HepG2 (cell line): Measurements from ENCODE around the gene FLOT2. TPM values are rescaled to one million over a fixed set of nuclear protein-coding genes. Genes with fewer than 3 reads are reported as not detected.

ENCODE experiments used
- BCLAF1 ChIP-seq: fragments of 450-650 bp; IDR thresholded peaks from 2 replicates; pipeline ENCODE4 v1.6.1; 2017; ENCODE audit warnings: mild to moderate bottlenecking
- CBX2 ChIP-seq, 2 experiments: fragments of 200-600 bp in 1 of 2; sonication (generic); formaldehyde crosslinking in 1 of 2; IDR thresholded peaks; 2 replicates each; pipeline versions ENCODE4 v1.7.0 to v1.8.1; 2018 to 2022; ENCODE audit warnings: low read depth in 2 of 2, low read length in 1 of 2, mild to moderate bottlenecking in 1 of 2, missing genetic modification reagents in 1 of 2
- JUNB ChIP-seq: sonication (generic); formaldehyde crosslinking; IDR thresholded peaks from 2 replicates; pipeline ENCODE4 v1.8.0; 2022; ENCODE audit warnings: missing genetic modification reagents, mild to moderate bottlenecking, borderline replicate concordance
- MAX ChIP-seq: IDR thresholded peaks from 2 replicates; pipeline ENCODE4 v1.6.1; 2012; ENCODE audit warnings: inconsistent platforms
- MED8 ChIP-seq: sonication (generic); formaldehyde crosslinking; IDR thresholded peaks from 2 replicates; pipeline ENCODE4 v1.8.1; 2023; ENCODE audit warnings: mild to moderate bottlenecking, missing genetic modification reagents; ENCODE audit not compliant: insufficient replicate concordance
- MXI1 ChIP-seq: IDR thresholded peaks from 3 replicates; pipeline ENCODE4 v1.6.1; 2012; ENCODE audit warnings: low read depth, low read length, inconsistent platforms, borderline replicate concordance
- NPAS2 ChIP-seq: sonication (generic); formaldehyde crosslinking; IDR thresholded peaks from 2 replicates; pipeline ENCODE4 v1.8.0; 2022; ENCODE audit warnings: mild to moderate bottlenecking, missing genetic modification reagents, borderline replicate concordance
- NR1H2 ChIP-seq: sonication (generic); formaldehyde crosslinking; IDR thresholded peaks from 2 replicates; pipeline ENCODE4 v1.8.1; 2022; ENCODE audit warnings: low read depth, missing genetic modification reagents, borderline replicate concordance
- REPIN1 ChIP-seq: sonication (generic); formaldehyde crosslinking; IDR thresholded peaks from 2 replicates; pipeline ENCODE4 v1.8.0; 2022; ENCODE audit warnings: missing genetic modification reagents, low read depth, mild to moderate bottlenecking, borderline replicate concordance
- SOX6 ChIP-seq, 2 experiments: fragments of 450-650 bp in 1 of 2; sonication (generic) in 1 of 2; formaldehyde crosslinking in 1 of 2; IDR thresholded peaks; 2 replicates each; pipeline versions ENCODE4 v1.4.0 to v1.6.1; 2017 to 2020; ENCODE audit warnings: antibody characterized with exemption in 1 of 2, mild to moderate bottlenecking in 1 of 2, missing genetic modification reagents in 1 of 2
- SPEN ChIP-seq: sonication (generic); formaldehyde crosslinking; IDR thresholded peaks from 2 replicates; pipeline ENCODE4 v1.5.1; 2020; ENCODE audit warnings: low read depth, mild to moderate bottlenecking, missing genetic modification reagents
- TOE1 ChIP-seq: sonication (generic); formaldehyde crosslinking; IDR thresholded peaks from 2 replicates; pipeline ENCODE4 v1.4.0; 2020; ENCODE audit warnings: mild to moderate bottlenecking, missing genetic modification reagents
- ZBTB1 ChIP-seq: sonication (generic); formaldehyde crosslinking; IDR thresholded peaks from 2 replicates; pipeline ENCODE4 v1.4.0; 2020; ENCODE audit warnings: missing genetic modification reagents, borderline replicate concordance
- ZBTB49 ChIP-seq: sonication (generic); formaldehyde crosslinking; IDR thresholded peaks from 2 replicates; pipeline ENCODE4 v1.4.0; 2020; ENCODE audit warnings: missing genetic modification reagents, borderline replicate concordance
- ZFP36L1 ChIP-seq: sonication (generic); formaldehyde crosslinking; IDR thresholded peaks from 2 replicates; pipeline ENCODE4 v1.8.0; 2022; ENCODE audit warnings: mild to moderate bottlenecking, missing genetic modification reagents, moderate library complexity
- ZMYM2 ChIP-seq: sonication (generic); formaldehyde crosslinking; IDR thresholded peaks from 2 replicates; pipeline ENCODE4 v1.8.0; 2022; ENCODE audit warnings: mild to moderate bottlenecking, missing genetic modification reagents
- ZNF3 ChIP-seq: IDR thresholded peaks from 2 replicates; pipeline ENCODE4 v1.7.0; 2017; ENCODE audit warnings: inconsistent platforms
- ZNF331 ChIP-seq: sonication (generic); formaldehyde crosslinking; IDR thresholded peaks from 2 replicates; pipeline ENCODE4 v1.4.0; 2020; ENCODE audit warnings: missing genetic modification reagents
- ZNF615 ChIP-seq: sonication (generic); formaldehyde crosslinking; IDR thresholded peaks from 2 replicates; pipeline ENCODE4 v1.5.0; 2020; ENCODE audit warnings: mild to moderate bottlenecking, missing genetic modification reagents, borderline replicate concordance
- ZNF670 ChIP-seq: sonication (generic); formaldehyde crosslinking; IDR thresholded peaks from 2 replicates; pipeline ENCODE4 v1.8.0; 2022; ENCODE audit warnings: mild to moderate bottlenecking, missing genetic modification reagents, borderline replicate concordance
- polyA plus RNA-seq, 8 experiments: library from polyadenylated mRNA; depleted of rRNA in 3 of 8; stranded (reverse) in 7 of 8; unstranded in 1 of 8; fragments of >200 nt; fragmentation: Illumina TruSeq in 4 of 8; extraction: Trizol in 4 of 8; gene quantifications; 2 replicates each; pipeline versions ENCODE4 v1.2.1 to v1.2.3, GENCODE V29; 2011 to 2016; ENCODE audit warnings: low read depth in 4 of 8, missing spikeins in 1 of 8, mixed read lengths in 1 of 8; ENCODE audit not compliant: insufficient read depth in 1 of 8
- total RNA-seq, 5 experiments: library from RNA; depleted of rRNA; stranded (reverse); fragments of >200 nt; fragmentation: Illumina TruSeq; extraction: Trizol; gene quantifications; 2 replicates each; pipeline ENCODE4 v1.2.3, GENCODE V29; 2016; ENCODE audit warnings: low read depth in 1 of 5
- TF ChIP-seq, protein P1 (sequence below): sonication (generic); IDR thresholded peaks from 2 replicates; pipeline ENCODE4 v1.6.1; 2016; ENCODE audit warnings: low read depth, borderline replicate concordance
- TF ChIP-seq, protein P2 (sequence below): IDR thresholded peaks from 2 replicates; pipeline ENCODE4 v1.6.1; 2016

Gene FLOT2
- total and polyA plus RNA-seq, 2 of the 13 experiments (the other 11 are each of a cell fraction or from before 2014, with no cell fraction given) = 54.3 to 54.5 TPM

DNA sequence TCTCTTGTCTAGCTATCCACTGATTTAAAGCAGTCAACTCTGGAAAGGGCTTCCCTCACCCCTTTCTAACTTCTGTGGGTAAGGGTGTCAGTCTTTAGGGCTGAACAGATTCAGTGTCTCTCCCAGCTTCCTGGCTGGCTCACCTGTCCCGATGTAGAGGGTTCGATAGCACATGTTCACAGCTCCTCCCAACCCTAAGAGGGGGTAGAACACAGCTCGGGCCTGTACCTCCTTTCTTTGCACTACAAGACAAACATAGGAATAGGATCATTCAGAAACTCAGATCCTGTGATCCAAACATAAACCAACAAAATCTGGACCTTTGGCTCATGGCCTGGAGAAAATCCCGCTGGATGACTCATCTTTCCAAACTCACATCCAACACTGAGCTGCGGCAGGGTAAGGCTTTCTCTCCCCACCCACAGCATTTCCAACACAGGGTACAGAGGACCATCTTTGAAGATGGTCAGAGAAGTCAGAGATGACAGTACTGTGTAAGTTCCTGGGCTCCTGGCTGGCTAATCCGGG lies 11.2 kb upstream of the FLOT2 start (continued):
- TF ChIP-seq BCLAF1 (no peak), MXI1 (peak; percentile 38; the same call in 1 of the 3 replicates), MED8 (no peak), ZMYM2 (CRISPR knock-in tag) (0 out of 2 replicates have a peak, but pooled peaks have one; percentile 12), ZNF331 (CRISPR knock-in tag) (0 out of 2 replicates have a peak, but pooled peaks have one; percentile 33), NPAS2 (CRISPR knock-in tag) (no peak), MAX (peak; percentile 46; the same call in 1 of the 2 replicates), TOE1 (CRISPR knock-in tag) (no peak), ZNF670 (CRISPR knock-in tag) (peak; percentile 60; the same call in 1 of the 2 replicates), ZNF3 (CRISPR knock-in tag) (no peak), NR1H2 (CRISPR knock-in tag) (no peak), ZFP36L1 (CRISPR knock-in tag) (no peak), CBX2 (IDR thresholded peaks at IDR 0.05; ENCODE audit: low read depth, low read length) (no peak), CBX2 (CRISPR knock-in tag; IDR thresholded peaks at IDR 0.05; ENCODE audit: low read depth) (no peak), REPIN1 (CRISPR knock-in tag) (peak; percentile 21; the same call in 1 of the 2 replicates), ZNF615 (CRISPR knock-in tag) (no peak), SOX6 (IDR thresholded peaks at IDR 0.05) (no peak), SOX6 (CRISPR knock-in tag; IDR thresholded peaks at IDR 0.05) (no peak; the same call in 1 of the 2 replicates), ZBTB1 (CRISPR knock-in tag) (no peak), JUNB (CRISPR knock-in tag) (peak; percentile 25; the same call in 1 of the 2 replicates), ZBTB49 (CRISPR knock-in tag) (no peak), SPEN (CRISPR knock-in tag) (no peak)
- TF ChIP-seq, protein P1, sequence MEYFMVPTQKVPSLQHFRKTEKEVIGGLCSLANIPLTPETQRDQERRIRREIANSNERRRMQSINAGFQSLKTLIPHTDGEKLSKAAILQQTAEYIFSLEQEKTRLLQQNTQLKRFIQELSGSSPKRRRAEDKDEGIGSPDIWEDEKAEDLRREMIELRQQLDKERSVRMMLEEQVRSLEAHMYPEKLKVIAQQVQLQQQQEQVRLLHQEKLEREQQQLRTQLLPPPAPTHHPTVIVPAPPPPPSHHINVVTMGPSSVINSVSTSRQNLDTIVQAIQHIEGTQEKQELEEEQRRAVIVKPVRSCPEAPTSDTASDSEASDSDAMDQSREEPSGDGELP = no peak
- TF ChIP-seq, protein P2, sequence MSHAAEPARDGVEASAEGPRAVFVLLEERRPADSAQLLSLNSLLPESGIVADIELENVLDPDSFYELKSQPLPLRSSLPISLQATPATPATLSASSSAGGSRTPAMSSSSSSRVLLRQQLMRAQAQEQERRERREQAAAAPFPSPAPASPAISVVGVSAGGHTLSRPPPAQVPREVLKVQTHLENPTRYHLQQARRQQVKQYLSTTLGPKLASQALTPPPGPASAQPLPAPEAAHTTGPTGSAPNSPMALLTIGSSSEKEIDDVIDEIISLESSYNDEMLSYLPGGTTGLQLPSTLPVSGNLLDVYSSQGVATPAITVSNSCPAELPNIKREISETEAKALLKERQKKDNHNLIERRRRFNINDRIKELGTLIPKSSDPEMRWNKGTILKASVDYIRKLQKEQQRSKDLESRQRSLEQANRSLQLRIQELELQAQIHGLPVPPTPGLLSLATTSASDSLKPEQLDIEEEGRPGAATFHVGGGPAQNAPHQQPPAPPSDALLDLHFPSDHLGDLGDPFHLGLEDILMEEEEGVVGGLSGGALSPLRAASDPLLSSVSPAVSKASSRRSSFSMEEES = peak; percentile 73; the same call in 1 of the 2 replicates
